ENCODE data around the gene AS3MT. TPM values are rescaled to one million over a fixed set of nuclear protein-coding genes. Genes with fewer than 3 reads are reported as not detected.

The AS3MT gene
- total and polyA plus RNA-seq, 9 donors = 1.5 to 32.8 (median 5.3) TPM

- Histone ChIP-seq H3K27ac (peak overlapping the region in 1 of 2 donors; percentile 21), H3K9me3 (no peaks in the 10 kb centered on the region), H3K36me3 (no peaks in the 10 kb centered on the region), H3K27me3 (no peaks in the 10 kb centered on the region), H3K4me3 (peak overlapping the region; percentile 61), H3K4me1 (ENCODE audit: insufficient read depth) (peaks cover 2% of the 10 kb centered on the region)
- WGBS, 3 donors = 6 to 8% (median 8%) methylated on average over 5 of the region's 5 CpGs
- no peak for DNase-seq
- intact Hi-C loops (cut with DNase I) = no loop called here
- TF ChIP-seq CTCF (IDR thresholded peaks at IDR 0.05) (no peak), POLR2A (IDR thresholded peaks at IDR 0.05) (no peak), EP300 (IDR thresholded peaks at IDR 0.05) (no peak)
Observed at GRCh38 chr10:102868911-102869257, 386 bp upstream of the AS3MT start.

GRCh38 chr10:102870221-102870620, 951 bp downstream of the AS3MT start:
- Histone ChIP-seq H3K27me3 (no peaks in the 10 kb centered on the region), H3K36me3 (no peaks in the 10 kb centered on the region), H3K4me3 (peak overlapping the region; percentile 61), H3K27ac (no peak overlapping the region), H3K4me1 (ENCODE audit: insufficient read depth) (peaks cover 2% of the 10 kb centered on the region), H3K9me3 (no peaks in the 10 kb centered on the region)
- intact Hi-C loops (cut with DNase I) = no loop called here
- 85 to 88% (median 88%) methylated on average over 10 of the region's 10 CpGs for WGBS, 3 donors
- TF ChIP-seq POLR2A (IDR thresholded peaks at IDR 0.05) (no peak), CTCF (IDR thresholded peaks at IDR 0.05) (no peak), EP300 (IDR thresholded peaks at IDR 0.05) (no peak)
- DNase-seq = no peak

GRCh38 chr10:102872163-102872562, 2.9 kb downstream of the AS3MT start:
- no peak overlapping the region for H3K4me3 ChIP-seq
- peaks cover 2% of the 10 kb centered on the region for H3K4me1 ChIP-seq (ENCODE audit: insufficient read depth)
- DNase-seq = no peak
- H3K27me3 ChIP-seq = no peaks in the 10 kb centered on the region
- no peaks in the 10 kb centered on the region for H3K9me3 ChIP-seq
- H3K36me3 ChIP-seq = no peaks in the 10 kb centered on the region
- no peak overlapping the region for H3K27ac ChIP-seq
- intact Hi-C loops (cut with DNase I) = no loop called here
- 84 to 89% (median 89%) methylated on average over 4 of the region's 4 CpGs for WGBS, 3 donors
- no peak for TF ChIP-seq EP300 (IDR thresholded peaks at IDR 0.05)
- TF ChIP-seq CTCF (IDR thresholded peaks at IDR 0.05) = no peak
- TF ChIP-seq POLR2A (IDR thresholded peaks at IDR 0.05) = no peak

- intact Hi-C loops (cut with DNase I) = no loop called here
- no peak for DNase-seq
- Histone ChIP-seq H3K36me3 (no peaks in the 10 kb centered on the region), H3K4me1 (ENCODE audit: insufficient read depth) (no peaks in the 10 kb centered on the region), H3K27me3 (no peaks in the 10 kb centered on the region), H3K9me3 (no peaks in the 10 kb centered on the region), H3K27ac (no peak overlapping the region), H3K4me3 (no peak overlapping the region)
- WGBS, 3 donors = 63 to 76% (median 68%) methylated on average over 2 of the region's 2 CpGs
- no peak for TF ChIP-seq EP300 (IDR thresholded peaks at IDR 0.05)
- no peak for TF ChIP-seq POLR2A (IDR thresholded peaks at IDR 0.05)
- no peak for TF ChIP-seq CTCF (IDR thresholded peaks at IDR 0.05)
Observed at GRCh38 chr10:102876747-102877153, 7.5 kb downstream of the AS3MT start.

GRCh38 chr10:102878629-102879028, 9.4 kb downstream of the AS3MT start:
- Histone ChIP-seq H3K27me3 (no peaks in the 10 kb centered on the region), H3K4me3 (no peak overlapping the region), H3K36me3 (no peaks in the 10 kb centered on the region), H3K9me3 (no peaks in the 10 kb centered on the region), H3K4me1 (ENCODE audit: insufficient read depth) (no peaks in the 10 kb centered on the region), H3K27ac (no peak overlapping the region)
- intact Hi-C loops (cut with DNase I) = no loop called here
- WGBS, 3 donors = 44 to 48% (median 46%) methylated on average over 4 of the region's 4 CpGs
- DNase-seq = no peak
- TF ChIP-seq POLR2A (IDR thresholded peaks at IDR 0.05) (no peak), EP300 (IDR thresholded peaks at IDR 0.05) (no peak)

Data from ovary (tissue), 9 donors.